Renal cortex interstitium (tissue), 11 donors: Measurements from ENCODE around the gene MAGI3. TPM values are rescaled to one million over a fixed set of nuclear protein-coding genes. Genes with fewer than 3 reads are reported as not detected.
"Not testable (repeated sequence)": the region's sequence is repeated elsewhere in the genome, so short reads cannot be mapped to it uniquely, and the experiment has no call there.

Source experiments
- DNase-seq, 11 donors: peaks; one replicate each; pipeline ENCODE4 v3.0.0-alpha.2; 2013; ENCODE audit warnings: low read depth in 9 of 11, low spot score in 4 of 11; ENCODE audit errors: extremely low read depth in 1 of 11
- polyA plus RNA-seq, 3 donors: library from polyadenylated mRNA; unstranded; fragments of 120-200 nt; gene quantifications; one replicate each; pipeline ENCODE4 v1.2.1, GENCODE V29; 2013; ENCODE audit not compliant: insufficient read length in 3 of 3

Gene MAGI3
- polyA plus RNA-seq, 3 donors, result 23.9 to 26.6 (median 25.0) TPM

DNA sequence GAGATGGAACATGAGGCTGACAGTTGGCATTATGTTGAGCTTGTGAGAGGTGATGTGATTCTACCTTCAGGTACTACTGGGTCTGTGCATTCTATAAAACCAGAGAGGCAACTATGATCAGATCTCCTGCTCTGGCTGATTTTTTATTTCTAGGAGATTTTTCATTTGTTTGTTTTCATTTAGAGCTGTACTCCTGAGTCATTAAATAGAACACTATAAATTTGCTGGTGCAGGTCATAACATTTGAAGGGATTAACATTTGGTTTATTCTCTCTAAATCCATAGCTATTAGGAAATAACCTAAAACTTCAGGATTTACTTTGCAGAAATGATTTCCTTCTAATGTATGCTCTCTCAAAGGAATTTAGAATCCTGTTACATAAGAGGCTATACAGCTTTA is 42.9 kb downstream of the MAGI3 start:
- DNase-seq, result no peak

DNA sequence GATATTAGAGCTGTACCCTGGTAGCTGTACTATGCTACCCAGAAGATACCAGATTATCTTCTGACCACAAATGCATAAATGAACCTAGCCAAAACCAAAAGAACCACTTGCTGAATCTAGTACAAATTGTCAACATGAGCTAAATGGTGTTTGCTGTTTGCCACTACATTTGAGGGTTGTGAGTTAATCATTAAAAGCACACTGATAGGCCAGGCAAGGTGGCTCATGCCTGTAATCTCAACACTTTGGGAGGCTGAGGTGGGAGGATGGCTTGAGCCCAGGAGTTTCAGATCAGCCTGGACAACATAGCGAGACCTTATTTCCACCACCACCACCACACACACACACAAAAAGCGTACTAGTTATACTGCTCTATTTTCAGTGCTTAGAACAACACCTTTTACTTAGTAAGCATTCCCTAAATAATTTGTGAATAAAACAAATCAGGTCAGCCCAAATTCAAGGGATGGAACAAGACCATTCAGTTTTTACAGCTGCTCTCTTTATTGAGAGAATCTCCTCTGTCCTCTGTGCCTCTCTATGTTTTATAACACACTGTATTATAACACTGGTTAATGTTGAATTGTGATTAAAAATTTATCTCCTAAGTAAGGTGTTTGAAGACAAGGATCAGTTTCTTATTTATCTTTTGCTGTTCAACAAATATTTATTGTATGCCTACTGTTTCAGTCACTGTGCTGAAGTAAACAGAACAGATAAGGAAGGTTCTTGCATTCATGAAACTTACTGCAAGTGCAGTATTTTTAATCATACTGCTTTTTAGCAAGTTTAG is 44.0 kb downstream of the MAGI3 start:
- DNase-seq, result no peak

DNA sequence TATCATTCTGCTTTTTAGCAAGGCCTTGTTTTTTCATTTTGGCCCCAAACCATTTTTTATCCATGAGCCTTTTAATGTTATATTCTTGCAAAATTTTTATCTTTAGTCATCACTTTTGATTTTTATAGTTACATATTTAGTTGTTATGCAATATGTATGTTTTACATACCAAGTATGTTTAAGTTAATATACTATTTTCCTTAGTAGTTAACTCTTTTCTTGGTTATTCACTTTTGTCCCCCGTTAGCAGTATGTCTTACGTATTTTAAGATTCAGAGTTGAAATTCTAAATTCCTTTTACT is 44.5 kb downstream of the MAGI3 start:
- DNase-seq, result no peak

- DNase-seq, result no peak
These were observed 47.4 kb downstream of the MAGI3 start for GRCh38 chr1:113437554-113438341.

DNA sequence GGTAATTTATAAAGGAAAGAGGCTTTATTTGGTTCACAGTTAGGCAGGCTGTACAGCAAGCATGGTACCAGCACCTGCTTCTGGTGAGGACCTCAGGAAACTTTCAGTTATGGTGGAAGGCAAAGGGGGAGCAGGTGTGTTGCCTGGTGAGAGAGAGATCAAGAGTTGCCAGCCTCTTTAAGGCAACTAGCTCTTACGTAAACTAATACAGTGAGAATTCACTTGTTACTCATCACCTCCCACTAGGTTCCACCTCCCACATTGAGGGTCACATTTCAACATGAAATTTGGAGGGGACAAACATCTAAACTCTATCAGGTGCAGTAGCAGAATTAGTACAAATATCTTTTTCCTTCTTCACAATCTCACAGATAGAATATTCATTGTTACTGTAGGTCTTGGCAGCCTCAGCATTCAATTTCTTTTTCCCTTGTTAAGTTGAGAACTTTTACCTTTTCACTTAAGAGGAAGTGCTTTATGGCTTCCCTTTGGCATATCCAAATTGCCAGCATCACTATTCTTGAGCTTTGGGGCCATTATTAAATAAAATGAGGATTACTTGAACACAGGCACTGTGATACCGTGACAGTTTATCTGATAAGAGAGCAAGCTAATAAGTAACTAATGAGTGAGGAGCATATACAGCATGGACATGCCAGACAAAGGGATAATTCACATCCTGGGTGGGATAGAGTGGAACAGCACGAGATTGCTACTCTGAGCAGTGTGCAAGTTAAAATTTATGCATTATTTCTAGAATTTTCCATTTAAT is 48.4 kb downstream of the MAGI3 start:
- no peak for DNase-seq

DNA sequence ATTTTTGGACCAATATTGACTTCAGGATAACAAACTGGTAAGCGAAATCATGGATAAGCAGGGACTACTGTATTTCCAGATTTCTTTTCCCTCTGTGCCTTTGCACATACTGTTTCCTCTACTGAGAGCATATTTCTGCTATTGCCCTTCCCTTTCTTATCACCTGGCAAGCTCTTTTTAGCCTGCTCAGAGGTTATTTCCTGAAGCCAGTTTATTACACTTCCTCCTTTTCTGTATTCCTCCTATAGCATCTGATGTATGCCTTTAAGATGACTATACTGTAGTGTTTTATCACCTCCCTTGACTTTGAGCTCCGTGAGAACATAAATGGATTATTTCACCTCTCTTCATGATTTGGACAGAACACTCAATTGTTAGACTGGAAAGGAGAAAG is 49.0 kb downstream of the MAGI3 start:
- DNase-seq, result no peak

GRCh38 chr1:113442131-113442530 is 51.8 kb downstream of the MAGI3 start:
- no peak for DNase-seq

- no peak for DNase-seq
These were observed 54.5 kb downstream of the MAGI3 start for GRCh38 chr1:113444857-113445256.

GRCh38 chr1:113451710-113452109 is 61.4 kb downstream of the MAGI3 start:
- no peak for DNase-seq

GRCh38 chr1:113452921-113453770 is 62.8 kb downstream of the MAGI3 start:
- peak in 8 of 11 donors; percentile 1 to 23 (median 8) for DNase-seq

DNA sequence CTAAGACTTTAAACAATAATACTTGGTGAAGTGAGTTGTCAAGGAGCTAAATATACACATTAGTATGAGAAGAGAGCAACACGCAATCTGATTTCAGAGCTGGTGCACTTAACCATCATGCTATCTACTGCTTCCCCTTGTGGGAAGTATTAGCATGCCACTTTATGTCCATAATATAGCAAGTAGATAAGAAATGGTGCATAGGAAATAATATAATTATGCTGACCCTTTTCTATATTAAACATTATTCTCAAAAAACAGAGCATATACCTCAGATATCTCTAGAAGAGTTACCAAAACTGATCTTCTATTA is 63.4 kb downstream of the MAGI3 start:
- DNase-seq, result no peak

DNA sequence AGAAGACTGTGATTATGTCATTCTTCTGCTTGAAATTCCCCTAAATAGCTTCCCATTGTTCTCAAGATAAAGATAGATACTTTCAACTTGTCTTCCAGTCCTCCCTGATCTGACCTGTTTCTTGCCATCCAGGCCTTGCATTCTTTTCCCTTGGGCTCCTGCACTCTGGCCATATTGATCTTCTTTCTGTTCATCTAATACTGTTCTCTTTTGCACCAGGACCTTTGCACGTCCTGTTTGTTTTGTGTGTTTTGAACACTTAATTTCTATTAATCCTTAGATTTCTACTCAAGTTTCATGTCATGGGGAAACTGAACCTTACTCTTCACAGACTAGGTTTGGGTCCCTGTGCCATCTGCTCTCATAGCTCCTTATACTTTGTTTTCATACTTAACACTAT is 65.1 kb downstream of the MAGI3 start:
- no peak for DNase-seq

- DNase-seq, result no peak
These were observed 66.7 kb downstream of the MAGI3 start for GRCh38 chr1:113456967-113457366.

GRCh38 chr1:113459279-113459678 is 69.0 kb downstream of the MAGI3 start:
- no peak for DNase-seq

GRCh38 chr1:113467991-113468390 is 77.7 kb downstream of the MAGI3 start:
- DNase-seq, result no peak

GRCh38 chr1:113478427-113479195 is 88.3 kb downstream of the MAGI3 start:
- DNase-seq, result not testable (repeated sequence)

- DNase-seq, result no peak
These were observed 89.7 kb downstream of the MAGI3 start for GRCh38 chr1:113479713-113480676.
